HepG2 (cell line): ENCODE measurements around the gene FALEC. TPM values are rescaled to one million over a fixed set of nuclear protein-coding genes. Genes with fewer than 3 reads are reported as not detected.

ENCODE experiments used
- AFF4 ChIP-seq: sonication (generic); formaldehyde crosslinking; IDR thresholded peaks from 2 replicates; pipeline ENCODE4 v1.4.0; 2020; ENCODE audit warnings: missing genetic modification reagents
- ARNT ChIP-seq: fragments of 450-650 bp; IDR thresholded peaks from 2 replicates; pipeline ENCODE4 v1.6.1; 2017
- BRD4 ChIP-seq: sonication (generic); formaldehyde crosslinking; IDR thresholded peaks from 2 replicates; pipeline ENCODE4 v1.4.0; 2020; ENCODE audit warnings: missing genetic modification reagents
- CBFB ChIP-seq: sonication (generic); formaldehyde crosslinking; IDR thresholded peaks from 2 replicates; pipeline ENCODE4 v1.4.0; 2020; ENCODE audit warnings: missing genetic modification reagents
- DPF2 ChIP-seq: sonication (generic); formaldehyde crosslinking; IDR thresholded peaks from 2 replicates; pipeline ENCODE4 v1.4.0; 2020; ENCODE audit warnings: mild to moderate bottlenecking, low read depth, missing genetic modification reagents, borderline replicate concordance
- EP300 ChIP-seq, 3 experiments: sonication (generic) in 1 of 3; formaldehyde crosslinking in 1 of 3; IDR thresholded peaks; 2 replicates each; pipeline versions ENCODE4 v1.5.1 to v1.6.1; 2011 to 2020; ENCODE audit warnings: low read depth in 2 of 3, low read length in 2 of 3, borderline replicate concordance in 1 of 3, improper control_type of control experiment in 1 of 3, mild to moderate bottlenecking in 1 of 3, missing genetic modification reagents in 1 of 3, moderate library complexity in 1 of 3
- GATA4 ChIP-seq: sonication (generic); IDR thresholded peaks from 2 replicates; pipeline ENCODE4 v1.6.1; 2016; ENCODE audit warnings: antibody characterized with exemption, low read depth, borderline replicate concordance
- NFAT5 ChIP-seq: sonication (generic); formaldehyde crosslinking; IDR thresholded peaks from 2 replicates; pipeline ENCODE4 v1.4.0; 2020; ENCODE audit warnings: missing genetic modification reagents
- RARA ChIP-seq: IDR thresholded peaks from 2 replicates; pipeline ENCODE4 v1.6.1; 2016; ENCODE audit warnings: missing genetic modification reagents, missing compliant biosample characterization
- REPIN1 ChIP-seq: sonication (generic); formaldehyde crosslinking; IDR thresholded peaks from 2 replicates; pipeline ENCODE4 v1.8.0; 2022; ENCODE audit warnings: missing genetic modification reagents, low read depth, mild to moderate bottlenecking, borderline replicate concordance
- SIX4 ChIP-seq: sonication (generic); formaldehyde crosslinking; IDR thresholded peaks from 2 replicates; pipeline ENCODE4 v1.4.0; 2020; ENCODE audit warnings: missing genetic modification reagents
- SRSF1 ChIP-seq: fragments of 200-400 bp; formaldehyde crosslinking; optimal IDR thresholded peaks from 2 replicates; pipeline ENCODE3; 2017; ENCODE audit warnings: mild to moderate bottlenecking, low read depth, low read length, moderate library complexity
- ZBTB37 ChIP-seq: sonication (generic); formaldehyde crosslinking; IDR thresholded peaks from 2 replicates; pipeline ENCODE4 v1.4.0; 2020; ENCODE audit warnings: mild to moderate bottlenecking, missing genetic modification reagents
- ZNF383 ChIP-seq: sonication (generic); formaldehyde crosslinking; IDR thresholded peaks from 2 replicates; pipeline ENCODE4 v1.4.0; 2020; ENCODE audit warnings: missing genetic modification reagents, mild to moderate bottlenecking, borderline replicate concordance
- ZNF431 ChIP-seq: sonication (generic); formaldehyde crosslinking; IDR thresholded peaks from 2 replicates; pipeline ENCODE4 v1.9.0; 2022; ENCODE audit warnings: missing genetic modification reagents, low read depth, mild to moderate bottlenecking, borderline replicate concordance
- ZNF577 ChIP-seq: sonication (generic); formaldehyde crosslinking; IDR thresholded peaks from 2 replicates; pipeline ENCODE4 v1.4.0; 2020; ENCODE audit warnings: mild to moderate bottlenecking, low read depth, missing genetic modification reagents, borderline replicate concordance
- ZNF672 ChIP-seq: sonication (generic); formaldehyde crosslinking; IDR thresholded peaks from 2 replicates; pipeline ENCODE4 v1.8.1; 2022; ENCODE audit warnings: missing genetic modification reagents
- ZNF790 ChIP-seq: sonication (generic); formaldehyde crosslinking; IDR thresholded peaks from 2 replicates; pipeline ENCODE4 v1.8.0; 2022; ENCODE audit warnings: missing genetic modification reagents, mild to moderate bottlenecking, borderline replicate concordance
- polyA plus RNA-seq, 8 experiments: library from polyadenylated mRNA; depleted of rRNA in 3 of 8; stranded (reverse) in 7 of 8; unstranded in 1 of 8; fragments of >200 nt; fragmentation: Illumina TruSeq in 4 of 8; extraction: Trizol in 4 of 8; gene quantifications; 2 replicates each; pipeline versions ENCODE4 v1.2.1 to v1.2.3, GENCODE V29; 2011 to 2016; ENCODE audit warnings: low read depth in 4 of 8, missing spikeins in 1 of 8, mixed read lengths in 1 of 8; ENCODE audit not compliant: insufficient read depth in 1 of 8
- total RNA-seq, 5 experiments: library from RNA; depleted of rRNA; stranded (reverse); fragments of >200 nt; fragmentation: Illumina TruSeq; extraction: Trizol; gene quantifications; 2 replicates each; pipeline ENCODE4 v1.2.3, GENCODE V29; 2016; ENCODE audit warnings: low read depth in 1 of 5
- TF ChIP-seq, protein P1 (sequence below): IDR thresholded peaks from 2 replicates; pipeline ENCODE4 v1.6.1; 2016; ENCODE audit warnings: missing compliant biosample characterization, missing genetic modification reagents, borderline replicate concordance

The FALEC gene
- total and polyA plus RNA-seq, 2 of the 13 experiments (the other 11 are each of a cell fraction or from before 2014, with no cell fraction given): 0.33 to 0.71 TPM

DNA sequence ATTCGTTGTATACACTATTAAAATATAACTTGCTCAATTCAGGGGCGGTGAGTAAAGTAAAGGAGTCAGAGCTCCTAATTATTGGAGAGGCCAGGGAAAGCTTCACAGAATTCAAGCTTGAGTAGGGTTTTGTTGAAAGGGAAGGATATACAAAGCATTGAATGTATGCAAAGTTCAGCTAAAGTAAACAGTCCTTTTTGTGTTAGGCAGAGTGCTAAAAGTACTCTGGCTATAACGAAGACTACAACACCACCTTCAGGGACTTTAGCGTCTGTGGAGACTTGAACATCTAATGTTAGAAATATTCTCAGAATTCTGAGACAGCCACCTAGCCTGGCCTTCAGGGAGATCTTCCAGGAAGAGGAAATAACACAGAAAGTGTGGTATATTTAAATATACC lies 1.1 kb downstream of the FALEC start (continued):
- no peak for TF ChIP-seq AFF4 (CRISPR knock-in tag)
- no peak for TF ChIP-seq EP300 (IDR thresholded peaks at IDR 0.05; ENCODE audit: low read depth in 2 of 2, low read length in 2 of 2)
- TF ChIP-seq EP300 (CRISPR knock-in tag; IDR thresholded peaks at IDR 0.05; ENCODE audit: borderline replicate concordance): no peak
- no peak for TF ChIP-seq NFAT5 (CRISPR knock-in tag)
- no peak for TF ChIP-seq SRSF1
- TF ChIP-seq, protein P1, sequence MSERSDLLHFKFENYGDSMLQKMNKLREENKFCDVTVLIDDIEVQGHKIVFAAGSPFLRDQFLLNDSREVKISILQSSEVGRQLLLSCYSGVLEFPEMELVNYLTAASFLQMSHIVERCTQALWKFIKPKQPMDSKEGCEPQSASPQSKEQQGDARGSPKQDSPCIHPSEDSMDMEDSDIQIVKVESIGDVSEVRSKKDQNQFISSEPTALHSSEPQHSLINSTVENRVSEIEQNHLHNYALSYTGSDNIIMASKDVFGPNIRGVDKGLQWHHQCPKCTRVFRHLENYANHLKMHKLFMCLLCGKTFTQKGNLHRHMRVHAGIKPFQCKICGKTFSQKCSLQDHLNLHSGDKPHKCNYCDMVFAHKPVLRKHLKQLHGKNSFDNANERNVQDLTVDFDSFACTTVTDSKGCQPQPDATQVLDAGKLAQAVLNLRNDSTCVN: no peak
- TF ChIP-seq ZNF790: no peak
- no peak for TF ChIP-seq BRD4 (CRISPR knock-in tag)
- TF ChIP-seq RARA (CRISPR knock-in tag): no peak
- TF ChIP-seq CBFB (CRISPR knock-in tag): no peak
- TF ChIP-seq ZNF672: no peak
- no peak for TF ChIP-seq SIX4 (CRISPR knock-in tag)
- no peak for TF ChIP-seq ZNF577
- no peak for TF ChIP-seq DPF2 (CRISPR knock-in tag)
- no peak for TF ChIP-seq ZBTB37 (CRISPR knock-in tag)
- no peak for TF ChIP-seq ZNF383 (CRISPR knock-in tag)
- TF ChIP-seq REPIN1 (CRISPR knock-in tag): 0 out of 2 replicates have a peak, but pooled peaks have one; percentile 20
- TF ChIP-seq GATA4: no peak
- TF ChIP-seq ZNF431: no peak
- TF ChIP-seq ARNT: no peak
